ENCODE measurements around the gene PPP1R17. TPM values are rescaled to one million over a fixed set of nuclear protein-coding genes. Genes with fewer than 3 reads are reported as not detected.

Gene PPP1R17
- total RNA-seq, result not detected

DNA sequence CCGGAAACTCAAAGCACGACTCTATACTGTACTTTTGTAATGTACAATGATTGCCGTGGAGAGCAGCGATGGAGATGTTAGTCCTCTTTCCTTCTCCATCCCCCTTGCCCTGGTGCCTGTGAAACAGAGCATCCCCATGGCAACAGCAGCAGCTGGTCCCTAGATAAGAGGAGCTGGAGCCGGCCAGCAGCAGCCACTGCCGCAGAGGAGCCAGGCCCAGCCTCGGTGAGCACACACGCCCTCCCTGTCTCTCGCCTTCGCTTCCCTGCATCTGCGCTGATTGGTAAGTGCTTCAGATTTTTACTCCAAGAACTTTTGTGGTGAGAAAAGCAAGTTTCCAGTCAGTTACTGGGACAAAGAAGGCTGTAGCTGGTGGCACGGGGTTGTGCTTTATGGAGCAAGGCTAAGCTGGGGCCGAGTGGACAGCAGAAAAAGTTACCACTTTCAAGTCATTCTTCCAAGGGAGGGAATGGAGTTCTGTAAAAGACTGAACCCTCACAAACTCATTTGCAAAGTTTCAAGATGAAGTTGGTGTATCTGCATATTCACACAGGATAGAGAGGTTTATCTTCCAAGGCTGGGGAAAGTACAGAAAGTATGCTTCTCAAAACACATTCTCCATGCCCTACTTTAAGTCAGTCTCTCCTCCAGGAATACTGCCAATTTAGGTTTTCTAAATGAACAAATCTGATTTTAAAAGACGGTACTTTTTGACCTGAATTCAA lies at the start of gene PPP1R17:
Gene PPP1R17 (plus strand): TSS at position 192 of the 725 bp plus-strand sequence. CDS start 5,227 bp downstream, outside the sequence.
- Histone ChIP-seq H3K4me1 (no peaks in the 10 kb centered on the region), H3K27me3 (no peaks in the 10 kb centered on the region), H3K4me3 (no peak within 1 kb of the TSS), H3K9me3 (no peaks in the 10 kb centered on the region), H3K27ac (no peak within 1 kb of the TSS), H3K36me3 (no peaks in the 10 kb centered on the region)
- intact Hi-C loops (cut with DNase I), result no loop called here
- DNase-seq, result no peak
- no peak for TF ChIP-seq POLR2A (IDR thresholded peaks at IDR 0.05)
- TF ChIP-seq, protein P1, sequence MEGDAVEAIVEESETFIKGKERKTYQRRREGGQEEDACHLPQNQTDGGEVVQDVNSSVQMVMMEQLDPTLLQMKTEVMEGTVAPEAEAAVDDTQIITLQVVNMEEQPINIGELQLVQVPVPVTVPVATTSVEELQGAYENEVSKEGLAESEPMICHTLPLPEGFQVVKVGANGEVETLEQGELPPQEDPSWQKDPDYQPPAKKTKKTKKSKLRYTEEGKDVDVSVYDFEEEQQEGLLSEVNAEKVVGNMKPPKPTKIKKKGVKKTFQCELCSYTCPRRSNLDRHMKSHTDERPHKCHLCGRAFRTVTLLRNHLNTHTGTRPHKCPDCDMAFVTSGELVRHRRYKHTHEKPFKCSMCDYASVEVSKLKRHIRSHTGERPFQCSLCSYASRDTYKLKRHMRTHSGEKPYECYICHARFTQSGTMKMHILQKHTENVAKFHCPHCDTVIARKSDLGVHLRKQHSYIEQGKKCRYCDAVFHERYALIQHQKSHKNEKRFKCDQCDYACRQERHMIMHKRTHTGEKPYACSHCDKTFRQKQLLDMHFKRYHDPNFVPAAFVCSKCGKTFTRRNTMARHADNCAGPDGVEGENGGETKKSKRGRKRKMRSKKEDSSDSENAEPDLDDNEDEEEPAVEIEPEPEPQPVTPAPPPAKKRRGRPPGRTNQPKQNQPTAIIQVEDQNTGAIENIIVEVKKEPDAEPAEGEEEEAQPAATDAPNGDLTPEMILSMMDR (IDR thresholded peaks at IDR 0.05), result no peak
- WGBS, 2 donors, result 36 to 47% methylated on average over 11 of the region's 14 CpGs

- Histone ChIP-seq H3K4me1 (no peaks in the 10 kb centered on the region), H3K9me3 (no peaks in the 10 kb centered on the region), H3K36me3 (no peaks in the 10 kb centered on the region), H3K4me3 (no peak overlapping the region), H3K27me3 (no peaks in the 10 kb centered on the region), H3K27ac (no peak overlapping the region)
- TF ChIP-seq, protein P1 (IDR thresholded peaks at IDR 0.05), result no peak
- TF ChIP-seq POLR2A (IDR thresholded peaks at IDR 0.05), result no peak
- intact Hi-C loops (cut with DNase I), result no loop called here
- no peak for DNase-seq
- WGBS, 2 donors, result 60 to 71% methylated on average over 3 of the region's 3 CpGs
Observed at GRCh38 chr7:31640381-31640780, 46.6 kb upstream of the PPP1R17 start.

DNA sequence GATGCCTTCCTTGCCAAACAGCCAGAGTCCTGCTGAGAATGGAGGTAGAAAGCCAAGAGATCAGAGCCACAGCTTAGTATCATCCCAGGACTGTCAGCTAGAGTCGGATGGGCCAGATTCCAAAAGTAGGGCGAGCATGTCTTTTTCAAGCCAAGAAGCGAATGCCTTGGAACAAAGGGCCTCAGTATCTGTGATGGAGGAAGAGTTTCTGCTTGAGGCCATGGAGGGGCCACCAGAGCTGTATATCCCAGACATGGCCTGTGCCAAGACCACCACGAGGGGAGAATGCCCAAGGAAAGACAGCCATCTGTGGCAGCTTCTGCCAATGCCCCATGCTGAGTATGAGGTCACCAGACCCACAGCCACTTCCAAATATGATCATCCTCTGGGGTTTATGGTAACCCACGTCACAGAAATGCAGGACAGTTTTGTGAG lies 44.3 kb upstream of the PPP1R17 start:
- DNase-seq, result no peak
- intact Hi-C loops (cut with DNase I), result no loop called here
- WGBS, 2 donors, result 29 to 37% methylated on average over 5 of the region's 5 CpGs

GRCh38 chr7:31646942-31647341 lies 40.1 kb upstream of the PPP1R17 start:
- WGBS, 2 donors, result 47 to 54% methylated on average over 4 of the region's 4 CpGs
- Histone ChIP-seq H3K4me3 (no peak overlapping the region), H3K4me1 (no peaks in the 10 kb centered on the region), H3K9me3 (no peaks in the 10 kb centered on the region), H3K36me3 (no peaks in the 10 kb centered on the region), H3K27me3 (no peaks in the 10 kb centered on the region), H3K27ac (no peak overlapping the region)
- intact Hi-C loops (cut with DNase I), result no loop called here
- no peak for TF ChIP-seq POLR2A (IDR thresholded peaks at IDR 0.05)
- TF ChIP-seq, protein P1 (IDR thresholded peaks at IDR 0.05), result no peak
- no peak for DNase-seq

More for the DNA sequence above, 44.3 kb upstream of the PPP1R17 start:
- TF ChIP-seq, protein P1 (IDR thresholded peaks at IDR 0.05), result no peak
- no peak for TF ChIP-seq POLR2A (IDR thresholded peaks at IDR 0.05)
- Histone ChIP-seq H3K36me3 (no peaks in the 10 kb centered on the region), H3K4me3 (no peak overlapping the region), H3K9me3 (no peaks in the 10 kb centered on the region), H3K4me1 (no peaks in the 10 kb centered on the region), H3K27ac (no peak overlapping the region), H3K27me3 (no peaks in the 10 kb centered on the region)

GRCh38 chr7:31647511-31647910 lies 39.5 kb upstream of the PPP1R17 start:
- Histone ChIP-seq H3K4me3 (no peak overlapping the region), H3K27ac (no peak overlapping the region), H3K9me3 (no peaks in the 10 kb centered on the region), H3K27me3 (no peaks in the 10 kb centered on the region), H3K36me3 (no peaks in the 10 kb centered on the region), H3K4me1 (no peaks in the 10 kb centered on the region)
- TF ChIP-seq, protein P1 (IDR thresholded peaks at IDR 0.05), result no peak
- TF ChIP-seq POLR2A (IDR thresholded peaks at IDR 0.05), result no peak
- intact Hi-C loops (cut with DNase I), result no loop called here
- WGBS, 2 donors, result 78 to 87% methylated on average over 7 of the region's 7 CpGs
- no peak for DNase-seq
